Adrenal gland (tissue), 12 donors: ENCODE results near the gene PLD4. TPM values are rescaled to one million over a fixed set of nuclear protein-coding genes. Genes with fewer than 3 reads are reported as not detected.

Source experiments
- DNase-seq, 7 donors: peaks; one replicate each; pipeline ENCODE4 v3.0.0-alpha.2; 2019 to 2020
- H3K27ac ChIP-seq, 5 donors: fragments of 200-600 bp; sonication (generic) in 4 of 5; 1 replicate in 3 of 5; 2 replicates in 2 of 5; pipeline versions ENCODE4 v1.5.1 to v1.8.0; 2016 to 2020; ENCODE audit warnings: mild to moderate bottlenecking in 1 of 5
- H3K27me3 ChIP-seq: fragments of 200-600 bp; 2 replicates; pipeline ENCODE4 v1.8.0; 2021
- H3K36me3 ChIP-seq, 2 donors: fragments of 200-600 bp; replicated peaks in 1 of 2; 1 replicate in 1 of 2; 2 replicates in 1 of 2; pipeline versions ENCODE4 v1.5.1 to v1.8.0; 2018 to 2022
- H3K4me1 ChIP-seq, 2 donors: fragments of 200-600 bp; replicated peaks in 1 of 2; 1 replicate in 1 of 2; 2 replicates in 1 of 2; pipeline versions ENCODE4 v1.5.1 to v1.8.0; 2018 to 2021
- H3K4me3 ChIP-seq, 4 donors: fragments of 200-600 bp; sonication (generic) in 3 of 4; one replicate each; pipeline ENCODE4 v1.5.1; 2016 to 2018
- H3K9me3 ChIP-seq, 3 donors: fragments of 200-600 bp; sonication (generic) in 1 of 3; replicated peaks in 1 of 3; 1 replicate in 2 of 3; 2 replicates in 1 of 3; pipeline versions ENCODE4 v1.5.1 to v1.8.0; 2016 to 2021
- CTCF ChIP-seq, 6 experiments: fragments of 450-650 bp in 4 of 6; fragments of 200-600 bp in 2 of 6; sonication (generic) in 1 of 6; IDR thresholded peaks; 1 replicate in 5 of 6; 2 replicates in 1 of 6; pipeline versions ENCODE4 v1.5.1 to v1.8.0; 2016 to 2021; ENCODE audit warnings: antibody characterized with exemption in 6 of 6, mild to moderate bottlenecking in 2 of 6, moderate library complexity in 1 of 6
- POLR2A ChIP-seq, 2 donors: fragments of 450-650 bp; IDR thresholded peaks; one replicate each; pipeline ENCODE4 v1.6.1; 2017; ENCODE audit warnings: antibody characterized with exemption in 2 of 2, mild to moderate bottlenecking in 2 of 2, moderate library complexity in 1 of 2
- WGBS, 4 donors: extraction: QIAGEN DNeasy Blood & Tissue Kit in 2 of 4; methylation state at CpG; one replicate each; pipeline versions ENCODE4 v1.1.5 to v1.1.7; 2013 to 2017; 5-methylcytosine and 5-hydroxymethylcytosine counted together
- intact Hi-C, 2 donors: fragments of 100-400 bp; cut with DNase I; formaldehyde crosslinking; loops; one replicate each; pipeline versions ENCODE4 v1.14.1 to v1.15.0; 2022 to 2023
- polyA plus RNA-seq, 3 donors: library from polyadenylated mRNA; stranded (reverse); fragments of 200-250 nt in 2 of 3; fragments of 350-450 nt in 1 of 3; fragmentation: Illumina TruSeq in 1 of 3; extraction: RNeasy Lipid Tissue Mini Kit (QIAGEN cat#74804) in 1 of 3; gene quantifications; one replicate each; pipeline ENCODE4 v1.2.3, GENCODE V29; 2013 to 2014
- total RNA-seq, 9 donors: library from RNA; depleted of rRNA in 4 of 9; stranded (reverse); fragments of >200 nt in 4 of 9; fragments of 120-200 nt in 1 of 9; fragmentation: NEBNext Ultra II Directional in 1 of 9; extraction: Animal tissue kit (Norgen Biotek cat#: 25700) in 1 of 9; gene quantifications; one replicate each; pipeline versions ENCODE4 v1.1.0 to v1.2.4, GENCODE V29; 2013 to 2023
- donor health status: healthy with polysubstance abuse.
- donor health status: Bipolar disorder and iron deficiency.
- donor health status: DM: yes; HTN: yes; CAD: no.
- donor health status: DM: no; HTN: no; CAD: no.
- donor health status: DM: no; HTN: no; CAD: no.
- donor health status: DM: yes; HTN: yes; CAD: no.

The PLD4 gene
- total and polyA plus RNA-seq, 12 donors, result 0.30 to 1.9 (median 0.55) TPM; not detected in 3

DNA sequence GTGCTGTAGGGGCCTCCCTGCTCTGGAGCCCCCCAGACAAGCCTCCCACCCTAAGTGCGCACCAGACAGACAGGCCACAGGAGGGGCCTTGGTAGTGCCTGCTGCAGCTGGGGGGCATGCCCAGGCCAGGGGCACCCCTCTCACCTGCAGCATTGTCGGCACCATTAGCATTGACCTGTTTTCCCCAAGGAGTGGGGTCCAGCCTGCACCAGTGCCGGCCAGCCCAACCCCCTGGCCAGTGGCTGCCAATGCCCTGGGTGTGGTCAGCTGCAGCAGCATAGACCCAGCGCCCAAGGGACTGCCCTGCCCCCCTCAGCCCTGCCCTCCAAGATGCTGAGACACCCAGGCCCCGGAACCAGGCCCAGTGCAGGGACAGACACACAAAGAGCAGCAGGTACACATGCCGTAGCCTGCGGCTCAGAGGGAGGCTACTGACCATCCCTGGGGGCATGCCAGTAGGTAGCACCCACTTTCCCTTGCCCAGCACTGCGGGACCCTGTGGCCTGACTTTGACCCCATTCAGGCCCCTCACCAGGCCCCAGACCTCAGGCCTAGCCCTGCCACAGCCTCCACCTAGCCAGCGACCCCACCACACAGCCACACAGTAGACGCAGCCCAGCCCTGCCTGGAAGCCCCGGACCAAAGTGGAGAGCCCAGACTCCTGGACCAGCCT, 52.5 kb downstream of the PLD4 start:
- Histone ChIP-seq H3K36me3 (no peaks in the 10 kb centered on the region), H3K4me1 (peaks cover 20 to 41% of the 10 kb centered on the region in 2 donors), H3K4me3 (peak overlapping the region in 1 of 4 donors; percentile 64), H3K27ac (no peak overlapping the region), H3K9me3 (no peaks in the 10 kb centered on the region), H3K27me3 (no peaks in the 10 kb centered on the region)
- 73 to 92% (median 85%) methylated on average over 4 to 11 of the region's 11 CpGs for WGBS, 4 donors
- peak in 1 of 7 donors; percentile 29 for DNase-seq
- intact Hi-C loops, result loop anchor here (2.0 to 5.0 kb wide), 2 partner anchors 70 kb away; no protein-coding TSS in a partner anchor
- TF ChIP-seq POLR2A (IDR thresholded peaks at IDR 0.05), result no peak
- TF ChIP-seq CTCF (IDR thresholded peaks at IDR 0.05), result no peak

DNA sequence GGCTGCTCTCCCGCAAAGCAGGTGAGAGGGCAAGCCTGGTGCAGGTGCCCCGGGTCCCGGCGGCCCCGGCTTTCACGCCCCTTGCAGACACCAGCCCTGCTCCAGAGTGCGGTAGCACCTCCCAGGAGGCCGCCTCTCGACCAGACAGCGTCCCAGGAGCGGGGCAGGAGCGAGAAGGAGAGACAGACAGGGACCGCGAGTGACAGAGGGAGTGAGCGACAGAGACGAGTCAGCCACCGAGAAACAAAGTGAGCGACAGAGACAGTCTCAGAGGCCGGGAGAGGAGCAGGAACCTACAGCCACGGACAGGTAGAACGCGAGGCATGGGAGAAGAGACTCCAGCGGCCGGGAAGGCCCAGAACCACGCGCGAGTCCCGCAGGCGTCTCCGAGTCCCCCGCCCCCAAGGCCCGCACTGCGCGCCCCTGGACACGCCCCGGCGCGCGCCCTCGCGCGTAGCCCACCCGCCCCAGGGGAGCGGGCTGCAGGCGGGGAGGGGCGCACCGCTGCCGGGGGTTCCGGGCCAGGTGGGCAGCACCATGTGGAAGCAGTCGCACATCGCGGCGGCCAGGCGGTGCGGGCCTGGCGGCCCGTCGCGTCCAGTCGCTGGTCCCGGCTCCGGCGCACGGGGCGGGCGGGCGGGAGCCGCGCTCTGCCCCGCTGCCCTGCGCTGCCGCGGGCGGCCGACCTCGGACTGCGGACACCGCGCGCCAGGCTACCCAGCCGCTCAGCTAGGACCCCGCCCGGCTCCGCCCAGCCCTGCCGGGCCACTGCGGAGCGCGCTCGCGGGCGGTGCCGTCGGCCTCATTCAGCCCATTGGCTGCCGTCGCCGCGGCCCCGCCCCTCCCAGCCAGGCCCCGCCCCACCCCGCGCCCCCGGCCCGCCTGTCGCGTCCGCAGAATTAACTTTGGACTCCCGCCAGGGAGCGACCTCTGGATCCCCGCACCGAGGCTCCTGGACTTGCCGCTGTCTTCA, 53.3 kb downstream of the PLD4 start, which contains the start of gene AHNAK2:
TSS of gene AHNAK2 (minus strand) at position 694 of the 973 bp plus-strand sequence. CDS start at position 557, 137 bp downstream.
- Histone ChIP-seq H3K4me1 (peaks cover 20 to 37% of the 10 kb centered on the region in 2 donors), H3K9me3 (no peaks in the 10 kb centered on the region), H3K27me3 (no peaks in the 10 kb centered on the region), H3K27ac (peak within 1 kb of the TSS in 1 of 5 donors; percentile 82), H3K4me3 (peak within 1 kb of the TSS in 1 of 4 donors; percentile 64), H3K36me3 (no peaks in the 10 kb centered on the region)
- intact Hi-C loops, result loop anchor here (2.0 to 5.0 kb wide), 2 partner anchors 69 kb away; no protein-coding TSS in a partner anchor
- TF ChIP-seq POLR2A (IDR thresholded peaks at IDR 0.05) (peak in 1 of 2 donors; percentile 47), CTCF (IDR thresholded peaks at IDR 0.05) (no peak)
- DNase-seq, result peak; percentile 75 to 87 (median 81)
- 3 to 16% (median 9%) methylated on average over 32 to 108 of the region's 111 CpGs for WGBS, 4 donors

GRCh38 chr14:104978746-104979691, 54.3 kb downstream of the PLD4 start:
- Histone ChIP-seq H3K9me3 (no peaks in the 10 kb centered on the region), H3K27me3 (no peaks in the 10 kb centered on the region), H3K4me3 (peak overlapping the region in 1 of 4 donors; percentile 64), H3K4me1 (peaks cover 10 to 27% of the 10 kb centered on the region in 2 donors), H3K36me3 (no peaks in the 10 kb centered on the region), H3K27ac (peak overlapping the region in 2 of 5 donors; percentile 79 to 82)
- DNase-seq, result peak in 2 of 7 donors; percentile 30 to 34
- 66 to 79% (median 68%) methylated on average over 21 to 32 of the region's 32 CpGs for WGBS, 4 donors
- TF ChIP-seq CTCF (IDR thresholded peaks at IDR 0.05) (no peak), POLR2A (IDR thresholded peaks at IDR 0.05) (no peak)
- intact Hi-C loops, result loop anchor here in 1 of 2 donors (5.0 kb wide), 1 partner anchor 68 kb away; no protein-coding TSS in a partner anchor
